WTC11 (cell line): ENCODE results near the gene MAST4. TPM values are rescaled to one million over a fixed set of nuclear protein-coding genes. Genes with fewer than 3 reads are reported as not detected.

Experiments used
- ATAC-seq: fragments of 200-7000 bp; cut with Tn5 transposase; 2 replicates; pipeline ENCODE4 v1.10.0; 2021; ENCODE audit warnings: mild to moderate bottlenecking, moderate library complexity
- CTCF ChIA-PET: fragments of 300-600 bp; sonication (Branson Sonifier 250); formaldehyde crosslinking; loops from one replicate; lab custom pipeline; 2021; ENCODE audit warnings: antibody characterized with exemption; lab: Charles Lee
- POLR2A ChIA-PET: fragments of 350-600 bp; sonication (Branson Sonifier 250); formaldehyde crosslinking; loops from one replicate; lab custom pipeline; 2021; ENCODE audit warnings: antibody characterized with exemption; lab: Charles Lee
- DNase-seq: peaks from one replicate; pipeline ENCODE4 v3.0.0; 2021; ENCODE audit warnings: low spot score
- H3K27ac Mint-ChIP-seq: 2 replicates; pipeline ENCODE4 v1.8.0; 2021; ENCODE audit warnings: mixed read lengths
- H3K27me3 Mint-ChIP-seq: 2 replicates; pipeline ENCODE4 v1.8.0; 2021; ENCODE audit warnings: low read depth, mild to moderate bottlenecking, moderate library complexity, mixed read lengths
- H3K36me3 Mint-ChIP-seq: 2 replicates; pipeline ENCODE4 v1.8.0; 2021; ENCODE audit warnings: mixed read lengths
- H3K4me1 Mint-ChIP-seq: 2 replicates; pipeline ENCODE4 v1.8.0; 2022; ENCODE audit warnings: mixed read lengths
- H3K4me3 Mint-ChIP-seq: 2 replicates; pipeline ENCODE4 v1.8.0; 2021; ENCODE audit warnings: mild to moderate bottlenecking, moderate library complexity, mixed read lengths
- H3K9me3 Mint-ChIP-seq: 2 replicates; pipeline ENCODE4 v1.8.0; 2021; ENCODE audit warnings: mixed read lengths
- FOXJ3 ChIP-seq: sonication (generic); formaldehyde crosslinking; IDR thresholded peaks from 2 replicates; pipeline ENCODE4 v1.9.0; 2021; ENCODE audit warnings: missing genetic modification reagents, mild to moderate bottlenecking, borderline replicate concordance
- FOXP1 ChIP-seq: sonication (generic); formaldehyde crosslinking; IDR thresholded peaks from 2 replicates; pipeline ENCODE4 v1.8.0; 2022; ENCODE audit warnings: missing genetic modification reagents, mild to moderate bottlenecking, moderate library complexity, borderline replicate concordance
- GABPB1 ChIP-seq: sonication (generic); formaldehyde crosslinking; IDR thresholded peaks from 2 replicates; pipeline ENCODE4 v1.8.1; 2023; ENCODE audit warnings: mild to moderate bottlenecking, missing genetic modification reagents
- IRF2 ChIP-seq: sonication (generic); formaldehyde crosslinking; IDR thresholded peaks from 2 replicates; pipeline ENCODE4 v1.8.0; 2022; ENCODE audit warnings: low read depth, missing genetic modification reagents, borderline replicate concordance
- MYBL2 ChIP-seq: sonication (generic); formaldehyde crosslinking; IDR thresholded peaks from 2 replicates; pipeline ENCODE4 v1.8.1; 2023; ENCODE audit warnings: mild to moderate bottlenecking, moderate library complexity, missing genetic modification reagents
- NR1H2 ChIP-seq: sonication (generic); formaldehyde crosslinking; IDR thresholded peaks from 2 replicates; pipeline ENCODE4 v1.9.0; 2021; ENCODE audit warnings: mild to moderate bottlenecking, moderate library complexity, missing genetic modification reagents
- NR2C2 ChIP-seq: sonication (generic); formaldehyde crosslinking; IDR thresholded peaks from 2 replicates; pipeline ENCODE4 v1.8.0; 2022; ENCODE audit warnings: mild to moderate bottlenecking, missing genetic modification reagents
- RORB ChIP-seq: fragments of 250-450 bp; sonication (Bioruptor Pico); IDR thresholded peaks from 2 replicates; pipeline ENCODE4 v1.9.0; 2021; ENCODE audit warnings: mild to moderate bottlenecking
- SMAD4 ChIP-seq: sonication (generic); formaldehyde crosslinking; IDR thresholded peaks from 2 replicates; pipeline ENCODE4 v1.8.0; 2022; ENCODE audit warnings: mild to moderate bottlenecking, missing genetic modification reagents
- ZNF121 ChIP-seq: sonication (generic); formaldehyde crosslinking; IDR thresholded peaks from 2 replicates; pipeline ENCODE4 v1.8.0; 2023; ENCODE audit warnings: missing genetic modification reagents
- ZNF671 ChIP-seq: fragments of 250-450 bp; sonication (Bioruptor Pico); IDR thresholded peaks from 2 replicates; pipeline ENCODE4 v1.8.0; 2021; ENCODE audit warnings: mild to moderate bottlenecking
- total RNA-seq: library from RNA; stranded (reverse); gene quantifications from 3 replicates; pipeline ENCODE4 v1.2.3, GENCODE V29; 2021
- TF ChIP-seq, protein P1 (sequence below): sonication (generic); formaldehyde crosslinking; IDR thresholded peaks from 2 replicates; pipeline ENCODE4 v1.8.1; 2023; ENCODE audit warnings: mild to moderate bottlenecking, missing genetic modification reagents
- TF ChIP-seq, protein P2 (sequence below): sonication (generic); formaldehyde crosslinking; IDR thresholded peaks from 2 replicates; pipeline ENCODE4 v1.8.1; 2022; ENCODE audit warnings: missing genetic modification reagents, borderline replicate concordance
- TF ChIP-seq, protein P3 (sequence below): fragments of 250-450 bp; sonication (Bioruptor Pico); IDR thresholded peaks from 2 replicates; pipeline ENCODE4 v1.9.0; 2021; ENCODE audit warnings: mild to moderate bottlenecking
- TF ChIP-seq, protein P4 (sequence below): fragments of 250-450 bp; sonication (Bioruptor Pico); IDR thresholded peaks from 2 replicates; pipeline ENCODE4 v1.9.0; 2021; ENCODE audit warnings: mild to moderate bottlenecking, borderline replicate concordance
- TF ChIP-seq, protein P5 (sequence below): sonication (generic); formaldehyde crosslinking; IDR thresholded peaks from 2 replicates; pipeline ENCODE4 v1.8.1; 2022; ENCODE audit warnings: mild to moderate bottlenecking, moderate library complexity, missing genetic modification reagents
- TF ChIP-seq, protein P6 (sequence below): fragments of 250-450 bp; sonication (Bioruptor Pico); IDR thresholded peaks from 2 replicates; pipeline ENCODE4 v1.9.0; 2021; ENCODE audit warnings: moderate library complexity, mild to moderate bottlenecking, inconsistent platforms, borderline replicate concordance

MAST4 gene
- total RNA-seq, 1 experiment from 2014 or later: 8.0 TPM

DNA sequence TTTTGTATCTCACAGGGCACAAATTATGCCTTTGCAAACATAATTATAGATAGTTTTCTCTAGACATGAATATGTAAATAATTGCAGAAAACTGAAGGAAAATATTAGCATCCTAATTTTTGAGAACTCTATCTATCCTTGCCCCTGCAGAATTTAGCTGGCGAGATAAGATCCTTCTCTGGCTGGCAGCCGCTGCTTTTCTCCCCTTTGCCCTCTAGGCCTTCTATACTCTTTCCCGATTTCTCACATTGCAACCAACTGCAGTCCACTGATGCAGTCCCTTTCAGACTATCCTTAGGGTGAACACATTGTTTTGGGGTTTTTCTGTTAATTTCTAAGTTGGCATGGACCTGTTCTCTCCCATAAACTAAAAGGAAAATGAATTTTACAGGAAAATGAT is 509.1 kb downstream of the MAST4 start (continued):
- TF ChIP-seq, protein P1, sequence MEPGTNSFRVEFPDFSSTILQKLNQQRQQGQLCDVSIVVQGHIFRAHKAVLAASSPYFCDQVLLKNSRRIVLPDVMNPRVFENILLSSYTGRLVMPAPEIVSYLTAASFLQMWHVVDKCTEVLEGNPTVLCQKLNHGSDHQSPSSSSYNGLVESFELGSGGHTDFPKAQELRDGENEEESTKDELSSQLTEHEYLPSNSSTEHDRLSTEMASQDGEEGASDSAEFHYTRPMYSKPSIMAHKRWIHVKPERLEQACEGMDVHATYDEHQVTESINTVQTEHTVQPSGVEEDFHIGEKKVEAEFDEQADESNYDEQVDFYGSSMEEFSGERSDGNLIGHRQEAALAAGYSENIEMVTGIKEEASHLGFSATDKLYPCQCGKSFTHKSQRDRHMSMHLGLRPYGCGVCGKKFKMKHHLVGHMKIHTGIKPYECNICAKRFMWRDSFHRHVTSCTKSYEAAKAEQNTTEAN (CRISPR knock-in tag): no peak
- TF ChIP-seq MYBL2: no peak
- TF ChIP-seq SMAD4 (CRISPR knock-in tag): no peak

DNA sequence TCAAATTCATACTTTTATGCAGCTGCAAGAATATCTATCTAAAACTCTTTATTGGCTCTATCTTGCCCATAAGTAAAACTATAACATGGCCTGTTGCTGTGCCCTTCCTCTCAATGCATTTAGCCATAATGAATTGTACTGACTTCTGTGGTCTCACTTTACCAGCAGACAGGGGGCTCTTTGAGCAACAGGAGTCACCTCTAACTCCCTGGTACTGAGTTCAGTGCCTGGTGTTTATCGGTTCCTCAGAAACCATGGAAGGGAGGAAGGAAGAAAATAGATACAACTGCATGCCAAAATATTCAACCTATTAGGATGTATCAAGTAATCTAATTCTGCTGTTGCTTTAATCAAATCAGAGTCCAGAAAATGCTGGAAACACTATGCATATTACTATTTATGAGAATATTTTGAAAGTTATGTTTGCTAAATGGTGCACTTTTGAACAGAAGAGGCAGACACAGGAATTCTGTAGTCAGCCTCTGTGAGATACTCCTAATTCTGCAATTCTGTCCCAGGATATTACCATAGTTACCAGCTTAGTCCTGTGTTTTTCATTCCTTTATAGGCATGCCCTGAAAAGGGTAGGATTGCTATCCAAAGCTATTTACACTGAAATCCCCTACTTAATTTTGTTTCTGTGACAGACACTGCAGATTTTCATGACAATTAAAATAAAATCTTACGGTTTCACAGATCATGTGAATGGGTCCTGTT is 510.6 kb downstream of the MAST4 start:
- Mint-ChIP-seq H3K27me3 (no peaks in the 10 kb centered on the region), H3K4me3 (no peak overlapping the region), H3K27ac (no peak overlapping the region), H3K9me3 (no peaks in the 10 kb centered on the region), H3K4me1 (0 out of 2 replicates have a peak, but pooled peaks cover 3% of the 10 kb centered on the region), H3K36me3 (peaks cover 2% of the 10 kb centered on the region; the same call in 1 of the 2 replicates)
- DNase-seq: no peak
- ATAC-seq: peak; percentile 48
- ChIA-PET POLR2A (no interaction called here), CTCF (interaction anchor here (0.6 to 1.1 kb wide), 2 partner anchors 43 to 114 kb away, joined by 3 read pairs; no protein-coding TSS in a partner anchor)
- no peak for TF ChIP-seq NR1H2
- TF ChIP-seq NR2C2: no peak
- TF ChIP-seq FOXJ3: no peak
- TF ChIP-seq, protein P2, sequence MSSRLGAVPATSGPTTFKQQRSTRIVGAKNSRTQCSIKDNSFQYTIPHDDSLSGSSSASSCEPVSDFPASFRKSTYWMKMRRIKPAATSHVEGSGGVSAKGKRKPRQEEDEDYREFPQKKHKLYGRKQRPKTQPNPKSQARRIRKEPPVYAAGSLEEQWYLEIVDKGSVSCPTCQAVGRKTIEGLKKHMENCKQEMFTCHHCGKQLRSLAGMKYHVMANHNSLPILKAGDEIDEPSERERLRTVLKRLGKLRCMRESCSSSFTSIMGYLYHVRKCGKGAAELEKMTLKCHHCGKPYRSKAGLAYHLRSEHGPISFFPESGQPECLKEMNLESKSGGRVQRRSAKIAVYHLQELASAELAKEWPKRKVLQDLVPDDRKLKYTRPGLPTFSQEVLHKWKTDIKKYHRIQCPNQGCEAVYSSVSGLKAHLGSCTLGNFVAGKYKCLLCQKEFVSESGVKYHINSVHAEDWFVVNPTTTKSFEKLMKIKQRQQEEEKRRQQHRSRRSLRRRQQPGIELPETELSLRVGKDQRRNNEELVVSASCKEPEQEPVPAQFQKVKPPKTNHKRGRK (CRISPR knock-in tag): no peak
- no peak for TF ChIP-seq RORB (CRISPR knock-in tag)
- TF ChIP-seq, protein P3, sequence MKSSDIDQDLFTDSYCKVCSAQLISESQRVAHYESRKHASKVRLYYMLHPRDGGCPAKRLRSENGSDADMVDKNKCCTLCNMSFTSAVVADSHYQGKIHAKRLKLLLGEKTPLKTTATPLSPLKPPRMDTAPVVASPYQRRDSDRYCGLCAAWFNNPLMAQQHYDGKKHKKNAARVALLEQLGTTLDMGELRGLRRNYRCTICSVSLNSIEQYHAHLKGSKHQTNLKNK (CRISPR knock-in tag): no peak
- no peak for TF ChIP-seq ZNF121 (CRISPR knock-in tag)
- TF ChIP-seq FOXP1 (CRISPR knock-in tag): no peak
- TF ChIP-seq, protein P4, sequence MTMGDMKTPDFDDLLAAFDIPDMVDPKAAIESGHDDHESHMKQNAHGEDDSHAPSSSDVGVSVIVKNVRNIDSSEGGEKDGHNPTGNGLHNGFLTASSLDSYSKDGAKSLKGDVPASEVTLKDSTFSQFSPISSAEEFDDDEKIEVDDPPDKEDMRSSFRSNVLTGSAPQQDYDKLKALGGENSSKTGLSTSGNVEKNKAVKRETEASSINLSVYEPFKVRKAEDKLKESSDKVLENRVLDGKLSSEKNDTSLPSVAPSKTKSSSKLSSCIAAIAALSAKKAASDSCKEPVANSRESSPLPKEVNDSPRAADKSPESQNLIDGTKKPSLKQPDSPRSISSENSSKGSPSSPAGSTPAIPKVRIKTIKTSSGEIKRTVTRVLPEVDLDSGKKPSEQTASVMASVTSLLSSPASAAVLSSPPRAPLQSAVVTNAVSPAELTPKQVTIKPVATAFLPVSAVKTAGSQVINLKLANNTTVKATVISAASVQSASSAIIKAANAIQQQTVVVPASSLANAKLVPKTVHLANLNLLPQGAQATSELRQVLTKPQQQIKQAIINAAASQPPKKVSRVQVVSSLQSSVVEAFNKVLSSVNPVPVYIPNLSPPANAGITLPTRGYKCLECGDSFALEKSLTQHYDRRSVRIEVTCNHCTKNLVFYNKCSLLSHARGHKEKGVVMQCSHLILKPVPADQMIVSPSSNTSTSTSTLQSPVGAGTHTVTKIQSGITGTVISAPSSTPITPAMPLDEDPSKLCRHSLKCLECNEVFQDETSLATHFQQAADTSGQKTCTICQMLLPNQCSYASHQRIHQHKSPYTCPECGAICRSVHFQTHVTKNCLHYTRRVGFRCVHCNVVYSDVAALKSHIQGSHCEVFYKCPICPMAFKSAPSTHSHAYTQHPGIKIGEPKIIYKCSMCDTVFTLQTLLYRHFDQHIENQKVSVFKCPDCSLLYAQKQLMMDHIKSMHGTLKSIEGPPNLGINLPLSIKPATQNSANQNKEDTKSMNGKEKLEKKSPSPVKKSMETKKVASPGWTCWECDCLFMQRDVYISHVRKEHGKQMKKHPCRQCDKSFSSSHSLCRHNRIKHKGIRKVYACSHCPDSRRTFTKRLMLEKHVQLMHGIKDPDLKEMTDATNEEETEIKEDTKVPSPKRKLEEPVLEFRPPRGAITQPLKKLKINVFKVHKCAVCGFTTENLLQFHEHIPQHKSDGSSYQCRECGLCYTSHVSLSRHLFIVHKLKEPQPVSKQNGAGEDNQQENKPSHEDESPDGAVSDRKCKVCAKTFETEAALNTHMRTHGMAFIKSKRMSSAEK (CRISPR knock-in tag): no peak
- TF ChIP-seq GABPB1: no peak
- no peak for TF ChIP-seq ZNF671 (CRISPR knock-in tag)
- TF ChIP-seq, protein P5, sequence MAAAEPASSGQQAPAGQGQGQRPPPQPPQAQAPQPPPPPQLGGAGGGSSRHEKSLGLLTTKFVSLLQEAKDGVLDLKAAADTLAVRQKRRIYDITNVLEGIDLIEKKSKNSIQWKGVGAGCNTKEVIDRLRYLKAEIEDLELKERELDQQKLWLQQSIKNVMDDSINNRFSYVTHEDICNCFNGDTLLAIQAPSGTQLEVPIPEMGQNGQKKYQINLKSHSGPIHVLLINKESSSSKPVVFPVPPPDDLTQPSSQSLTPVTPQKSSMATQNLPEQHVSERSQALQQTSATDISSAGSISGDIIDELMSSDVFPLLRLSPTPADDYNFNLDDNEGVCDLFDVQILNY (CRISPR knock-in tag): no peak
- TF ChIP-seq IRF2: no peak
- TF ChIP-seq, protein P6, sequence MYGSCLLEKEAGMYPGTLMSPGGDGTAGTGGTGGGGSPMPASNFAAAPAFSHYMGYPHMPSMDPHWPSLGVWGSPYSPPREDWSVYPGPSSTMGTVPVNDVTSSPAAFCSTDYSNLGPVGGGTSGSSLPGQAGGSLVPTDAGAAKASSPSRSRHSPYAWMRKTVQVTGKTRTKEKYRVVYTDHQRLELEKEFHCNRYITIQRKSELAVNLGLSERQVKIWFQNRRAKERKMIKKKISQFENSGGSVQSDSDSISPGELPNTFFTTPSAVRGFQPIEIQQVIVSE (CRISPR knock-in tag): no peak
